ENCODE results near the gene MICALL1. TPM values are rescaled to one million over a fixed set of nuclear protein-coding genes. Genes with fewer than 3 reads are reported as not detected.

MICALL1 gene
- total and polyA plus RNA-seq, 2 of the 13 experiments (the other 11 are each of a cell fraction or from before 2014, with no cell fraction given), result 7.6 to 10.6 TPM

GRCh38 chr22:37933711-37934376 lies 27.7 kb downstream of the MICALL1 start (continued):
- TF ChIP-seq PBX2 (CRISPR knock-in tag; IDR thresholded peaks at IDR 0.05) (no peak), ZNF772 (CRISPR knock-in tag; IDR thresholded peaks at IDR 0.05) (peak; percentile 70; the same call in 1 of the 2 replicates), RAD21 (CRISPR knock-in tag; IDR thresholded peaks at IDR 0.05) (peak; percentile 96), ZNF572 (CRISPR knock-in tag; IDR thresholded peaks at IDR 0.05) (no peak), ZFY (CRISPR knock-in tag; IDR thresholded peaks at IDR 0.05) (peak; percentile 49; the same call in 1 of the 2 replicates), ZNF362 (CRISPR knock-in tag; IDR thresholded peaks at IDR 0.05; ENCODE audit: borderline replicate concordance) (peak; percentile 37; the same call in 1 of the 2 replicates), KAT2B (IDR thresholded peaks at IDR 0.05; ENCODE audit: borderline replicate concordance, low read depth, low read length) (no peak), ZNF703 (CRISPR knock-in tag; IDR thresholded peaks at IDR 0.05; ENCODE audit: borderline replicate concordance) (no peak), TIGD3 (CRISPR knock-in tag; IDR thresholded peaks at IDR 0.05; ENCODE audit: borderline replicate concordance) (no peak), E2F5 (CRISPR knock-in tag; conservative IDR thresholded peaks at IDR 0.05) (no peak), SP1 (IDR thresholded peaks at IDR 0.05) (no peak), SP1 (CRISPR knock-in tag; IDR thresholded peaks at IDR 0.05) (peak; percentile 96), NFATC3 (CRISPR knock-in tag; IDR thresholded peaks at IDR 0.05) (no peak), ZSCAN5A (CRISPR knock-in tag; IDR thresholded peaks at IDR 0.05; ENCODE audit: borderline replicate concordance) (no peak), STAG1 (CRISPR knock-in tag; IDR thresholded peaks at IDR 0.05) (peak; percentile 90), ZNF550 (CRISPR knock-in tag; IDR thresholded peaks at IDR 0.05; ENCODE audit: borderline replicate concordance) (no peak), ZNF878 (CRISPR knock-in tag; IDR thresholded peaks at IDR 0.05) (0 out of 2 replicates have a peak, but pooled peaks have one; percentile 32), JARID2 (CRISPR knock-in tag; IDR thresholded peaks at IDR 0.05; ENCODE audit: insufficient replicate concordance) (no peak), CBX2 (IDR thresholded peaks at IDR 0.05; ENCODE audit: low read depth, low read length) (no peak), CBX2 (CRISPR knock-in tag; IDR thresholded peaks at IDR 0.05; ENCODE audit: low read depth) (no peak), ZNF136 (CRISPR knock-in tag; IDR thresholded peaks at IDR 0.05; ENCODE audit: low read depth) (no peak), NCOA5 (CRISPR knock-in tag; IDR thresholded peaks at IDR 0.05) (no peak), KMT2A (CRISPR knock-in tag; IDR thresholded peaks at IDR 0.05) (peak; percentile 27; the same call in 1 of the 2 replicates), KDM5B (CRISPR knock-in tag; IDR thresholded peaks at IDR 0.05; ENCODE audit: borderline replicate concordance) (peak; percentile 51; the same call in 1 of the 2 replicates), REXO4 (CRISPR knock-in tag; IDR thresholded peaks at IDR 0.05; ENCODE audit: borderline replicate concordance) (no peak), KAT7 (CRISPR knock-in tag; IDR thresholded peaks at IDR 0.05; ENCODE audit: borderline replicate concordance) (0 out of 2 replicates have a peak, but pooled peaks have one; percentile 34)
